Non-pigmented ciliary epithelial cell (primary cell): ENCODE measurements around the gene PGAP1.

Experiments
- DNase-seq: peaks from one replicate; pipeline ENCODE4 v3.0.0-alpha.2; 2010; ENCODE audit warnings: low read depth

PGAP1 gene, protein sequence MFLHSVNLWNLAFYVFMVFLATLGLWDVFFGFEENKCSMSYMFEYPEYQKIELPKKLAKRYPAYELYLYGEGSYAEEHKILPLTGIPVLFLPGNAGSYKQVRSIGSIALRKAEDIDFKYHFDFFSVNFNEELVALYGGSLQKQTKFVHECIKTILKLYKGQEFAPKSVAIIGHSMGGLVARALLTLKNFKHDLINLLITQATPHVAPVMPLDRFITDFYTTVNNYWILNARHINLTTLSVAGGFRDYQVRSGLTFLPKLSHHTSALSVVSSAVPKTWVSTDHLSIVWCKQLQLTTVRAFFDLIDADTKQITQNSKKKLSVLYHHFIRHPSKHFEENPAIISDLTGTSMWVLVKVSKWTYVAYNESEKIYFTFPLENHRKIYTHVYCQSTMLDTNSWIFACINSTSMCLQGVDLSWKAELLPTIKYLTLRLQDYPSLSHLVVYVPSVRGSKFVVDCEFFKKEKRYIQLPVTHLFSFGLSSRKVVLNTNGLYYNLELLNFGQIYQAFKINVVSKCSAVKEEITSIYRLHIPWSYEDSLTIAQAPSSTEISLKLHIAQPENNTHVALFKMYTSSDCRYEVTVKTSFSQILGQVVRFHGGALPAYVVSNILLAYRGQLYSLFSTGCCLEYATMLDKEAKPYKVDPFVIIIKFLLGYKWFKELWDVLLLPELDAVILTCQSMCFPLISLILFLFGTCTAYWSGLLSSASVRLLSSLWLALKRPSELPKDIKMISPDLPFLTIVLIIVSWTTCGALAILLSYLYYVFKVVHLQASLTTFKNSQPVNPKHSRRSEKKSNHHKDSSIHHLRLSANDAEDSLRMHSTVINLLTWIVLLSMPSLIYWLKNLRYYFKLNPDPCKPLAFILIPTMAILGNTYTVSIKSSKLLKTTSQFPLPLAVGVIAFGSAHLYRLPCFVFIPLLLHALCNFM

DNA sequence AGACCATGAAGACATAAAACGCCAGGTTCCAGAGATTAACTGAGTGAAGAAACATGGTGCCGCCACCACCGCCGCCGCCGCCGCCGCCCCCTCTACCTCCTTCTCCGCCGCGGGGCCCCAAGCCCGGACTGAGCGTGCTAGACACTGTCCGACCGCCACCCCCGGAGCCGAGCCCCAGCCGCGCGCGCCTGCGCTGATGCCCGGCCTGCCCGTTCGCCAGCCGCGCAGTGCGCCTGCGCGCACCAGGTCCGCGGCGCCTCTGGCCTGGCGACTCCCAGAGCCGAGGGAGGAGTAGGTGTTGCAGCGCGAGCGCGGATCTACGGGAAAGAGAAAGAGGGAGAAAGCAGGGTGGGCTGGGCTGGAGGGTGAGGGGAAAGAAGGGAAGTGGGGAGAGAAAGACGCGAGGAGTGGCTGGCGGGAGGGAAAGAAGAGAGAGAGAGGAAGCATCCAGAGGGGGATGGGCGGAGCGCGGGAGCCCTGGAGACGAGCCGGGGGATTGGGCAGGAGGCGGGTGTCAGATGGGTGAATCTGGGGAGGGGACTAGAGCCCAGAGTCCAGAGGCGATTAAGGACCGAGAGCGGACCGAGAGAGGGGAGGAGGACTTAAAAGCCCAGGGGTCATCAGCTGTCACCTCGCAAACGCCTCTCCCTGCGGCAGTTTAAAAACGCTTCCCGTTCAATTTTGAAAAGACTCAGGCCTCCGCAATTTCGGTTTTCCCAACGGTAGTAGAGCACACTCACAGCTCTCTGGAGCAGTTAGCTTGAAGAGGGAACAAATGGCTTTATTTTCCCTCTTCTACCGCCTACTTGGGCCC lies at the start of gene PGAP1:
Gene PGAP1 (minus strand): TSS at position 146 of the 814 bp plus-strand sequence. CDS start 91 bp downstream, at position 55.
- no peak for DNase-seq

DNA sequence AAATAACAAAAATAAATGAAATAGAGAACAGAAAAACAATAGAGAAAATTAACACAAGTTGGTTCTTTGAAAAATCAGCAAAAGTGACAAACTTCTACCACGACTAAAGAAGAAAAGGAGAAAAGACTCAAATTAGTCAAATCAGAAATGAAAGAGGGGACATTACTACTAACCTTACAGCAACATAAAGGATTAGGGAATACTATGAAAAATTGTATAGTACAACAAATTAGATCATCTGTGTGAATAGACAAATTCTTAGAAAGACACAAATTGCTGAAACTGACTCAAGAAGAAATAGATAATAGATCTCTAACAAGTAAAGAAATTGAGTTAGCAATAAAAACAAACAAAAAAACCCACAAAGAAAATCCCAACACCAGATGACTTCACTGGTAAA lies 48.5 kb upstream of the PGAP1 start:
- no peak for DNase-seq

DNA sequence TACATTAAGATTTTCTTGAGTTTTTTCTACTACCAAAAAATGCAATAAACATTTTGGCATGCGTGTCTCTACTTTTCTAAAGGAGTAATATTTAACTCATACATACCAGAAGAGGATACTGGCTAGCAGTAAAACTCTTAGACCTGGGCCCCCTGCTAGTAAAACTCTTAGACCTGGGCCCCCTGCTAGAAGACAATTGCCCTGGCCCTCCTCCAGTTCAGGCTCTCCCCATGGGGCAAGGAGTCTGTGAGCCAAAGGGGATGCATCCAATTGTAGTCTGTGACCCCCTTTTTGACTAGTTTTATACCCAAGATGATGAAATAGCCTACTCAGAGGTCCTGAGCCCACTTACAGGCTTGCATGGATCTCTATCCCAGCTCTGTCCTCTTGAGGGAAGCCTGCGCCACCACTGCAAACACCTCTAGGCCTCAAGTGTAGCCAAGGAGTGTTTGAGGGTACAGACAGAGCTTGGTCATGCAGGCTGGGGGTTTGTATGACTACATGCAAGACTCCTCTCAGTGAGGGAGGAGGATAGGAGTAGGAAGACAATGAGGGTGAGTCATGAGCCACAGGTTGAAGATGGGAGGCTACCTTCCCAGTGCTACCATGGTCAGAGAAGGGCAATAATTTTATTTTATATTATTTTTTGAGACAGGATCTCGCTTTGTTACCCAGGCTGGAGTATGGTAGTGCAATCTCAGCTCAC lies 45.2 kb upstream of the PGAP1 start:
- DNase-seq: no peak

DNA sequence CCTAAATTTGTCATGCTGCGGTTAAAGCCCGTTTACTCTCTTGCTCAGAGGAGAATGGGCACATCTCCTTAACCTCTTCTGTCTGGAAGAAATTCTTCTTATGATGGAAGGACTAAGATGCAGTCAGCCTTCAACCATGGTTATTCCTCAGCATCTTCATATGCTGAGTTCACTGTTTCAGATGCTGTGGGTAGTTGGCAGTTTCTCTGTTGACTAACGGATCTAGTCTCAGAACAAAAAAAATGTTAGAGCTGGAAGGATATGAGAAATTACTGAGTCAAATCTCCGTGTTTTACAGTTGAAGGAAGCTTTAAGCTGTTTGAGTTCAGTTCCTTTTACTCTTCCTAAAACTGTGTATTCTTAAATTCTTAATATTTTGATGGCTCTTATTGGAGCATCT lies 43.6 kb upstream of the PGAP1 start:
- DNase-seq: no peak

DNA sequence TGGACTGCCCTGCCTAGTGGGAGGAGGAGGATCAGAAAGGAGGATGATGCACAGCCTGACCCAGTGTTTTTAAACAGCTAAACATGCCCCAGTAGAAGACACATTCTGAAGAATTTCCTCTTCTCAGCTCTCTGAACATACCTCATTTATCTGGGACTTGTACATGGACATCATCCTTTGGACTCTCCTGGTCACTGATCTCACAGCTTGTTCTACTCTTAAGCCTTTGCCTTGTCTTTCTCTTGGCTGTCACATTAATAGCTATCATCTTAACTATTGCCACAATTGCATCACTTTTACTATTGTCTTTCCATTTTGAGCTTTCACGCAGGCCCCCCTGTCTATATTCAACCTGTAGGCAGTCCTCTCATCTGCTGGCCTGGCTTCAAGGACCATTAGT lies 42.0 kb upstream of the PGAP1 start:
- no peak for DNase-seq

DNA sequence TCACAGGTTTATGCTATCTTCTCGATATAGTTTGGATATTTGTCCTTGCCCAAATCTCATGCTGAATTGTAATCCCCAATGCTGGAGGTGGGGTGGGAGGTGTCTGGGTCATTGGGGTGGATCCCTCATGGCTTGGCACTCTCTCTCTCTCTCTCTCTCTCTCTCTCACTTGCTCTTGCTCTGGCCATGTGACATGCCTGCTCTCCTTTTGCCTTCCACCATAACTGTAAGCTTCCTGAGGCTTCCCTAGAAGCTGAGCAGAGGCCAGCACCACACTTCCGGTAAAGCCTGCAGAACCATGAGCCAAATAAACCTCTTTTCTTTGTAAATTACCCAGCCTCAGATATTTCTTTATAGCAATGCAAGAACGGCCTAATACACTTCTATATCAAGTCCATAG lies 41.3 kb upstream of the PGAP1 start:
- no peak for DNase-seq

DNA sequence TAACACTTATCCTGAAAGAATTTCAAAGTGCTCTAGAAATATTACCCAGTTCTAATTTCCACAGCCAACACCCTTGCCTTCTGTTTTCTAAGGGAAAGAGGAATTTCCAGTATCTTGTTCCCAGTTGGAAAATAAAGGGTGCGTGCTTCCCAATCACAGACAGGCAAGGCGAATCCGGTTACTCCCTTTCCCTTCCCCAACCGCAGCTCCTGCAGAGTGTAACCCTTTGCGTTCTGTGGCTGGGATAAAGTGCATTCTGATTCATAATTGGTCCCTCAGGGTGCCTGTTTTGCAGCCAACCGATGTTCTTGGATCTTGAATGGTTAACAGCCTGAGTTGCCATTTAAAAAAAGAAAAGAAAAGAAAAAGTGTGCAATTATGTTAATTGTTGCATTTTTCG lies 40.6 kb upstream of the PGAP1 start:
- DNase-seq: no peak

DNA sequence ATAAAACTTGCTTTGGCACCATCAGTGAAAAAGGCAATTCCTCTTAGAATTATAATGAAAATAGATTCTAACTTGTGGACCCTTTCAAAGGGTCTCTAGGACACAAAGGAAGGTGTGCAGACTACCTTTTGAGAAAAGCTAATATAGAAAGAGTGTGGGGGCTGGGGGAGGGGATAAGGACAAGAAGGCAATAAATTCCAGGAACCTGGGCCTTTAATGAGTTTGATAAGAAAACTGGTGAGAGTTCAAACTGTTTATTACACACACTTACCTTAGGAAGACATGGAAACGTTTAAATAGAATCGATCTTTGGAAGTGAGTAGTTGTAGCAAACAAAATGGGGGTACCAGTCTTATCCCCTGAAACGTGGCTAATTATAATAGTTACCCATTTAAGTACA lies 39.6 kb upstream of the PGAP1 start:
- no peak for DNase-seq

DNA sequence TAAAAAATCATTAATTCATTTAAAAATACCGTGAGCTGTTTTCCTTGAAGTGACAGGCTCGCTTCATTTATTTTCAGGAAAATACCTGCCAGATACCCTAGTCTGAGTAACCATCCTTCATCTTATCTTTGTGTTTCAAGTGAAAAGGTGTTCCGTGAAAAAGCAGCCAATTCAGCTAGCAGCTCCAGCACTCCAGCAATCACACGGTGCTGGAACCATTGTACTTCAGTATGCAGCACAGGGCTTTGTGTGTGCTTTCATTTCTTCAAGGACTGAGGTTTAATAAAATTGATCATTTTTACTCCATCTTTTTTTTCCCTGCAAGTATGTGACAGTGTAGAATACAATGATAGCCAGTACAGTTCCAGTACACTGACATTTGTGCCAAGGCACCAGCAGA lies 39.1 kb upstream of the PGAP1 start:
- no peak for DNase-seq

DNA sequence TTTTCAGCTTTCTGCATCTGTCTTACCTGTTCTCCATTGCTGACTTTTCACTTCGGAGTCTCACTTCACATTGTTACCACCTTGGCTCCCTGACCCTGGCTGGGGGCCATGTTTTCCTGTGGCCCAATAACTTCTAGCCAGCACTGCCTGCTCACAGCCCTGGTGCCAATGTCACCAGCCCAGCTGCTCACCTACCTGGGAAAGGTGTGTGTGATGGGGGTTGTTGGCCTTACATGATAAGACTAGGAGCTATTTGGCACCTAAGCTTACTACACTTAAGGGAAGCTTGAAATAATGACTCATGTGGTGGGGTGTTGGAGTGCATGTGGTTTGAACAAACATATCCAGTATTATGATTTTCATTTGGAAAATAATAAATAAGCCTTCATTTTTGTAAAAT lies 37.5 kb upstream of the PGAP1 start:
- no peak for DNase-seq

DNA sequence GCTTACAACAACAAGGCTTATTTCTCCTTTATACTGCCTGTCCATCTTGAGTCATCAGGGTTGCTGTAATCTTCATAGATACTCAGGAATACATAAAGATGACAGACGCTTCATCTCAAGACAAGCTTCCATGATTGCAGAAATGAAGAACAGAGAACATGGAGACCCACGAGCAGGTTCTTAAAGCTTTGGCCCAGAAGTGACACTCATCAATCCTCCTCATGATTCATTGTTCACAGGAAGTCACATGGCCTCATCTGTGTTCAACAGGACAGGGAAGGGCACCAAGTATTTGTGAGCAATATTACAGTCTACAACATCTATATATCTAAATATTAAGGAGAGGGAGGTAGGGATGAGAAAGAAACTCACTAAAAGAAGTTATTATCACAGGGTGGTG lies 36.5 kb upstream of the PGAP1 start:
- no peak for DNase-seq

DNA sequence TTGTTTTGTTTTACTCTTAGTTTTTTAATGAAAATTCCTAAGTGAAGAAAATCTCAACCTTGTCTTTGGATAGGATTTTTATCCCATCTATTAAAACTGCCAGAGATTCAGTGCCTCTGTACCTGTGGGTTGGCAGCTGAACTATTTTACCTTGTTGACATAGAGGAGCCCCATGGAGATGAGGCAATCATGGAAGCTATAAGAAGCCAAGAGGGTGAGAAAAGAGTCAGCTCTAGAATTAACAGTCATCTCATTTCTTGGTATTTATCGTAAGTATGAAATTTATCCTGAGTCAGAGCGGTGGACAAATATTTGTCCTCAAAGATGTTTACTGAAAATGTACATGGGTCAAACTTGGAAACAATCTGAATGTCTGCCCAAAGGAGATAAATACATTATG lies 35.8 kb upstream of the PGAP1 start:
- no peak for DNase-seq

DNA sequence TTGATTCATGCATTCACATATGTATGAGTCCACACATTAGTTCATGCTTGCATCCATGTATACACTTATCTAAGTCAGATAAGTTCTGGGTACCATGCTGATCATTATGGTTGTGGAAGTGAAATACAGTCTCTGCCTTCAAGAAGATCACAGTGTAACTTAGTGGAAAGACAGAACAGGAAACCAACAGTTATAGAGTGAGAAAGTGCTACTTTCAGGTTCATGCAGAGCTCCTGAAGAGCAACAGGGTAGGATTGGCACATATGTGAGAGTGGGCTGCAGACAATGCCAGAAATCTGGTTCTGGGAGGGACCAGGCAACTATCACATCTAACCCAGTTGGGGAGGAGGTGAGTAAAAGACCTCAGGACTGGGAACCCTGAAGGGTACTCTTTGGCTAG lies 35.4 kb upstream of the PGAP1 start:
- no peak for DNase-seq

DNA sequence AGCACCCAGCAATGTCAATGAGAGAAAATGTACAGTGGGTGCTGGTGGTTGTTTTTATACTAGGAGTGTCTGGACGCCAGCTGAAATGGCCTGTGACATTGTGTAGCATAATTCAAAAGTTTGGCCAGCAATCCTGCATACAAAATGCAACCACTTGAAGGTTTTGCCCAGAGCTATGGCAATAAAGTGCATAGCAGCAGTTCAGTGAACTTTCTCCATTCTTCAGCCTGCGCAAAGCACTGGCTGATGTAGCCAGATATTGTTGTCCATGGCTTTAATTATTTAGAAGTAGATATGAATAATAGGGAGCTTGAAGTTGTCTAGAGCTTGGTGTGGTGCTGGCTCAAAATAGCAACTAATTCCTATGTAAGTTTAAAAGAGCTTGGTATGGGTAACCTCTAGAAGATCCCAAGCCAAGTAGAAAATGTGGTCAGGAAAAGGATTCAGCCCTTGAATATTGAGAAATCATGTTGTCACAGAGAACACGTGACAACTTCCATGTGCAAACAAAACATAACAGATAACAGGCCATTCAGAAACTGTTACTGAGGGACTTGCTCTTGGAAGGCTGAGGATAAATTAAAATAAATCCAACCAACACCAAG lies 33.3 kb upstream of the PGAP1 start:
- no peak for DNase-seq

DNA sequence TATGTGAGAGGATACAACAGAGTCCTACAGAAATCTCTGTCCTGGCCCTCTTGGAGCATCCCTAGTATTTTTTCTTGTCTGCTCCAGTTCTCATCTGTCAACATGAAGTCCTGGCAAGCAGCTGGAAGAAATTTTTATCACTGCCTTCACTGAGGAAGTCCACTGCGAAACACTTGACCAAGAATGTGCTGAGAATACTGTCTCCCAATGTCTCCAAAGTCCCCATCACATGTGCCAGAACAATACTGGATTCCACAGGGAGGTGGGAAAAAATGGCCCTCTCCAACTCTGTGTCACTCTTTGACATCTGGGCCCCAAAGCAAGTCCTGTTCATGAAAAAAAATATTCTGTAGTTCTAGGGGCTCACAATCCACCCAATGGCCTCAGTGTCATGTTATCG lies 32.8 kb upstream of the PGAP1 start:
- DNase-seq: no peak

DNA sequence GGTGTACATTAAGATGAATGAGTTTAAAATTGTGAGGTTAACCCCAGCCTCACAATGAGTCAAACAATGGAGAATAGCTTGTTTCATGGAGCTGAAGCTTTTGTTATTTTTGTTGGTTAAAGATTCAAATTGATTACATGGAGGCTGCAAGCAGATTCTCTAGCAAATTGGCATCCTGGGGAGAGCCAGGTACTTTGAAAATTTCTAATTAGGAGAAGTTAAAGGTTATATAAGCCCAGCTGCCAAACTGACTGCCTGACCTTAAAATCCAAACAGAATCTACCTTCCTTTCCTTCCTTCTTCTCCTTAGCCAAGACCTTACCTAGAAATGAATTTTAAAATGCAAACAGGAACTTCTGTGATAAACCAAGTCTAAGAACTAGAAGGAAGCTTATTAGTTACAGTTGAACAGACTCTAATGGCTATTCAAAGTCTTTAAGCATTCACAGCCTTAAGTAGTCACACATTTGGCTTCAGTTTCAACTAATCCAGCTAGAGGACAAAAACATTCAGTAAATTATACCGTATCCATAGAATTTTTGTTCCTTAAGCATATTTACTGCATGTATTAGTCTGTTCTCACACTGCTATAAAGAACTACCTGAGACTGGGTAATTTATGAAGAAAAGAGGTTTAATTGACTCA lies 31.5 kb upstream of the PGAP1 start:
- no peak for DNase-seq

DNA sequence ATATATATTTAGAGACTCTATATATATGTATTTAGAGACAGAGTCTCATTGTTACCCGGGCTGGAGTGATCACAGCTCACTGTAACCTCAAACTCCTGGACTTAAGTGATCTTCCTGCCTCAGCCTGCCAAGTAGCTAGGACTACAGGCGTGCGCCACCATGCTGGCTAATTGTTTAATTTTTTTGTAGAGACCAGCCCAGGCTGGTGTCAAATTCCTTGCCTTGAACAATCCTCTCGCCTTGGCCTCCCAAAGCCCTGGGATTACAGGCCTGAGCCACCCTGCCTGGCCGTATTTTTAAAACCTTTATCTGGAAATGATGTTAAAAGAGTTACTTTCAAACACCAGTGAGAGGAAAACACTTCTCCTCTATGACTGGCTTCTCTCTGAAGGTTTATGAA lies 30.9 kb upstream of the PGAP1 start:
- DNase-seq: no peak

DNA sequence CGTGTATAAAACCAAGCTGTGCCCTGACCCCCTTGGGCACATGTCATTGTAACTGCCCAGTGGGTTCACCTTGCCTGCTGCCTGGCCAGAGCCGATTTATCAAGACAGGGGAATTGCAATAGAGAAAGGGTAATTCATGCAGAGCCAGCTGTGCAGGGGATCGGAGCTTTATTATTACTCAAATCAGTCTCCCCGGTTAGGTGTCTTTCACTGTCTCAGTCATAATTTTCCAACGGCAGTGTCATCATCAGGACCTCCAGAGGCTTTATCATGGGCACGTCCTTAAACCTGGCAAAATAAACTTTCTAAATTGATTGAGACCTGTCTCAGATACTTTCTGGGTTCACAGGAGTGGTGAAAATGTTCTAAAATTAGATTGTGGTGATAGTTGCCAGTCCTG lies 29.6 kb upstream of the PGAP1 start:
- no peak for DNase-seq

DNA sequence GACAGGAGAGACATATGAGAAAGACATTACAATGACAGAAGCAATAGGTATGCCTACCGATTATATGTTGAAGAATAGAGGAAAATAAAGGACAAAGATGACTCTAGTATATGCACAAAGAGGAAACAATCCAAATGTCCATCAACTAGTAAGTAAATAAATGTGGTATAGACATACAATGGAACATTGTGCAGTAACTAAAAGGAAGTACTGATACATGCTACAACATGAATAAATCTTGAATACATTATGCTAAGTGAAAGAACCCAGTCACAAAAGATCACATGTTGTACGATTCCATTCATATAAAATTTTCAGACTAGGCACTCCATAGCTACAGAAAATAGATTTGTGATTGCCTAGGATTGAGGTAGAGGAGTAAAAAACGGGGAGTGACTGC lies 28.5 kb upstream of the PGAP1 start:
- no peak for DNase-seq

DNA sequence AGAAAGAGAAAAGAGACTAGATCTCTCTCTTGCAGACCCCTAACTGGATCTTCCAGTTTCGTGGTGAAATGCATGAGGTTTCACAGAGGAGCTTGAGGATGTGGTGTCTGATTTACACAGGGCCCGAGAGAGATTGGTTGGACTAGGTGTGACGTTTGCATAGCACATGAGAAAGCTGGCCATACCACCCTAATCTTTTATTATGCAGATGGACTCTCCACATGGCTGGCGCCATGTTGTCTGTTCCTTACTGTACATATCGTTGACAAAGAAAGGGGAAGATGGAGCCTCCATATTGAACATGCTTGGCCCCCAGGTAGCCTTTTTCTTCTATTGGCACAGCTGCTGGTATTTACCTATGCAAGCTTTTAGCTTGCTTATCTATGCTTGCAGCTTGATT lies 27.5 kb upstream of the PGAP1 start:
- no peak for DNase-seq

DNA sequence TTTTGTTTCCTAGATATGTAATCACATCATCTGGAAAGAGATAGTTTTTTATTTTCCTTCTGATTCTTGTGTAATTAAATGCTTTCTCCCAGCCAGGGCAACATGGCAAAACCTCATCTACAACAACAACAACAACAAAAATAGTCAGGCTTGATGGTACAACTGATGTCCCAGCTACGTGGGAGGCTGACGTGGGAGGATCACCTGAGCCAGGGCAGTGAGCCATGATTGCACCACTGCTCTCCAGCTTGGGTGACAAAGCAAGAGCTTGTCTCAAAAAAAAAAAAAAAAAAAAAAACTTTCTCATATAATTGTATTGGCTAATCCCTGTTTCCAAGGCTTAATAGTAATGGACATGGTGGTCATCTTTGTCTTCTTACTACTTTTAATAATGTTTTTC lies 26.4 kb upstream of the PGAP1 start:
- DNase-seq: no peak
